C4-2B (cell line): ENCODE data around the gene PRR5L.

Experiments used
- H3K27ac ChIP-seq: fragments of 450-650 bp; 2 replicates; pipeline ENCODE4 v1.5.1; 2017
- CTCF ChIP-seq: fragments of 450-650 bp; conservative IDR thresholded peaks from 2 replicates; pipeline ENCODE4 v1.5.1; 2017; ENCODE audit warnings: mild to moderate bottlenecking
- ZFX ChIP-seq: fragments of 450-650 bp; IDR thresholded peaks from 2 replicates; pipeline ENCODE4 v1.6.1; 2017

PRR5L gene

GRCh38 chr11:36417154-36417553 is 121.1 kb downstream of the PRR5L start:
- no peak overlapping the region for H3K27ac ChIP-seq
- TF ChIP-seq ZFX (no peak), CTCF (no peak)

DNA sequence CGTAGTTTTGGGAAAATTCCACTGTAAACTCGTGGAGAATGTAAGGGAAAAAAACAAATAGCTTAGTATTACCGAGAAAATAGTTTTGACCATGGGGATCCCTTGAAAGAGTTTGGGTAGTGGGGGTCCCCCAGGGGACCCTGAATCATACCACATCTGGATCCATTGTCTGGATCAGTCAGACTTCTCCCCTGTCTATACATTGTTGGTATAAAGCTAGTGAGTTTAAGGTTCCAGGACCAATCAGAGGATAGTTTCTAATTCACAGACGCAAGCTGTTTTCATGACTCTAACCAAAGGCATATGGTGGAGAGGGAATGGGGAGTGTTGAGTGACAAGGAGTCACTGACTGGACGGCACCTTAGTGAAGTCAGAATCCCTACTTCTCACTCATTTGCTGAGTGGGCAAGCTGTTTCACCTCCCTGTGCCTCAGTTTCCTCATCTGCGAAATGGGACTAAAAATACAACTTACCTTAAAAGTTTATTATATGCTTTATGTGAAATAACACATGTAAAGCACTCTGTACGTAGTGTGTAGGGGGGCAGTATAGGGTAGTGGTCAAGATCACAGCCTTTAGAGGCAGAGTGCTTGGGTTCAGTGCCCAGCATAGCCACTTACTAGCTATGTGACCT is 123.8 kb downstream of the PRR5L start:
- H3K27ac ChIP-seq, result no peak overlapping the region
- TF ChIP-seq CTCF (no peak), ZFX (no peak)

- no peak overlapping the region for H3K27ac ChIP-seq
- no peak for TF ChIP-seq CTCF
- no peak for TF ChIP-seq ZFX
Measured at GRCh38 chr11:36421546-36422155, 125.6 kb downstream of the PRR5L start.

DNA sequence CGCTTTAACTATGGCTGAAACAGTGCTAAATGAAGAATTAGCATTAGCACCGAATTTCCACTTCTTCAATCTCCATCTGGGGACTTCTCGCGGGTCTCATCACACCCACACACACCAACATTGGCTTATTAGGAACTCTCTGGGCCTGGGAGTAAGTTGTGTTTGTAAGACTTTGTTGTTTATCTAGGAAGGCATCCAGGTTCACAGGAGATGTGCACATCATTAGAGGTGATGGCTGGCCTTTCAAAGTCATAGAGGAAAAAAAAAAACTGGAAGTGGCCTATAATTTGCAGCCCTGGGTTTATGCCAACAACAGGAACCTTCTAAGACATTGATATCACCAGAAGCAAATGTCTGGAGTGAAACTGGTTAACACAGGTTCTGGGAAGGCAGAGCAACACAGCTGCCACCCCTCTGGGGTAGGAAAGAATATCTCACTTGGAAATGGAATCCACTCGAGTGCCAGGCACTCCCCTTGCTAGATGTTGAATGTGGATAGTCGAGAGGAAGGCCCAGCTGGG is 129.5 kb downstream of the PRR5L start:
- H3K27ac ChIP-seq, result no peak overlapping the region

DNA sequence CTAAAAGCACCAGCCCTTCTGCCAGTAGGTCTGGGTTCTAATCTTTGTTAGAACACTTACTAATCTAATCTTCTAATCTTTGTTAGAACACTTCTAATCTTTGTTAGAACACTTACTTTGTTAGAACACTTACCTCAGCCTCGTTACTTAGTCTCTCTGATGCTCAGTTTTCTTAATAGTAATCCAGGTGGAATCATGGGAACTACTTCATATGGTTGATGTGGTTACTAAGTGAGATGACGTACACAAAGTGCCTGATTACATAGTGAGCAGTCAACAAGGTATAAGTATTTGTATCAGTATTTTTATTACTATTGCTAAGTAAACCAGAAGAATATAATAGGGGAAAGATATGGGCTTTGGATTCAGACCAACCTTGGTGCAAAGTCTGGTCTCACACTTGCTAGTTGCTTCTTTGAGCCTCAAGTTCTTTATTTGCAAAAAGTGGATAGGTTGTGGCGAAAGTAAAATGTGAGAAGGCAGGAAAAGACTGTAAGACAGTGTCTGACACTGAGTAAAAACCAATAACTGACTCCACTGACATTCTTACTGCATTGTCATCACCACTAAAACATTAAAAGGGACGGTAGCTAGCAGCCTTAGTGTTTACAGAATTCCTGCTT is 130.2 kb downstream of the PRR5L start:
- no peak overlapping the region for H3K27ac ChIP-seq
- no peak for TF ChIP-seq ZFX
- no peak for TF ChIP-seq CTCF

More for the DNA sequence above, 129.5 kb downstream of the PRR5L start:
- TF ChIP-seq CTCF (no peak), ZFX (no peak)

DNA sequence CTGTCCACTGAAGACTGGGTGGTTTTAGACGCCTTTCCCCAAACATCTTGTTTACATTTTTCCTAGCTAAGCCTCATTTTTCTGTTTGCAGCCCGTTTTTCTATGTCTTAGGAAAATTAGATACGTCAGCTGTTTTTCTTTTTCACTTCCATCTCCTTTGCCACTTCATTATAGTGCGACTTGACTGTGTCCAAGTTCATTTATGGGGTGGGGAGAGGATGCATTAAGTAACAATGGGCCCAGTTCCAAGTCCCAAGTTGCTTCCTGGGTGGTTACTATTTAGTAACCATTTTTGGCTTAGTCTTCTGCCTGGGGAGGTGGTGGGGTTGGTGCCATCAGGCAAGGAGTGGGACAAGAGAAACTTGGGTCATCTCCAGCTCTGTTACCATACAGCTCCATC is 131.0 kb downstream of the PRR5L start:
- no peak for TF ChIP-seq CTCF
- no peak for TF ChIP-seq ZFX
- no peak overlapping the region for H3K27ac ChIP-seq

GRCh38 chr11:36427876-36428275 is 131.8 kb downstream of the PRR5L start:
- TF ChIP-seq ZFX (no peak), CTCF (no peak)
- no peak overlapping the region for H3K27ac ChIP-seq
